Right ventricle myocardium superior (tissue), 1 donor: ENCODE data around the gene IQCB1. TPM values are rescaled to one million over a fixed set of nuclear protein-coding genes. Genes with fewer than 3 reads are reported as not detected.
"Not testable (repeated sequence)": the region's sequence is repeated elsewhere in the genome, so short reads cannot be mapped to it uniquely, and the experiment has no call there.

Experiments
- ATAC-seq: fragments of 200-7000 bp; cut with Tn5 transposase; one replicate; pipeline ENCODE4 v1.9.1; 2020; ENCODE audit warnings: mild to moderate bottlenecking; ENCODE audit not compliant: poor library complexity
- DNase-seq: peaks from one replicate; pipeline ENCODE4 v3.0.0-alpha.2; 2020
- intact Hi-C: fragments of 100-400 bp; cut with DNase I; formaldehyde crosslinking; loops from one replicate; pipeline ENCODE4 v1.11.2; 2022
- long read RNA-seq: library from polyadenylated mRNA; unstranded; transcript quantifications from one replicate; pipeline ENCODE4 v2.0.0, GENCODE V29; 2021
- total RNA-seq: library from RNA; stranded (reverse); fragmentation: NEBNext Ultra II Directional; extraction: Animal tissue kit (Norgen Biotek cat#: 25700); gene quantifications from one replicate; pipeline ENCODE4 v1.2.1, GENCODE V29; 2021
- donor health status: DM: no; HTN: yes; CAD: no; lungs with severe emphysema.

Gene IQCB1
- total RNA-seq = 7.5 TPM
- long read RNA-seq, transcript IQCB1-201 (15 exons, 2,594 nt) = major isoform, 10 of 18 reads
- long read RNA-seq, partial matches to known transcripts = 3 of 18 reads
- long read RNA-seq, other reads (novel, unspliced or antisense) = 5 of 18 reads

DNA sequence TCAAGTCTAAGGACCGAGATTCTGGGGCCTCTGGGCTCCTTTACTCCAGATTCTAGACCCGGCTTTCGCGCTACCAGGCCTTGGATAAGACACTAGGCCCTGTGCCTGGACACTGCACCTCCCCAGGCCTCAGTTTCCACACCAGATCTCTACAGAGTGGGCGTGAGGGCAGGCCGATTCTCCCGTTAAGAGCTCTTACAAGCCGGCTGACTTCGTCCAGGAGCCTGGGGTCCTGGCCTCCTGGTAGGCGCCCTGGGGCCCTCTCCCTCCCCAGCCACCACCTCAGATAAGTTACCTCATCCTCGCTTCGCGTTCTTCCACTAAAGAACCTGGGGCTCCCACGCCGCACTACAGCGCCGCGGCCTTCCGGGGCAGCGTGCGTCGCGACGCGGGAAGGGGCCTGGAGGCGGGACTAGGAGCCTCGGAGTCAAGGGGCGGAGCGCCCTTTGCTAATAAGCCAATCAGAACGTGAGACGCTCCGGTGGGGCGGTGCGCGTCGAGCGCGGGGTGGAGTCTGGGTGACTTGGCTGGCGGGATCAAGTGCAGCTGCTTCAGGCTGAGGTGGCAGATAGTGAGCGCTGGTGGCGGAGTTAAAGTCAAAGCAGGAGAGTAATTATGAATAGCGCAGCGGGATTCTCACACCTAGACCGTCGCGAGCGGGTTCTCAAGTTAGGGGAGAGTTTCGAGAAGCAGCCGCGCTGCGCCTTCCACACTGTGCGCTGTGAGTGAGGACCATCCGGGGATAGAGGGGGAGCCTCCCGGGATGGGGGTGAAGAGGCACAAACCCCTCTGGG is at the start of gene IQCB1, which contains the start of gene EAF2:
Gene IQCB1, minus strand, starts transcription at position 390 of the 794 bp plus-strand sequence. CDS start 6,100 bp downstream, outside the sequence.
Gene EAF2, plus strand, starts transcription at position 539 of the 794 bp plus-strand sequence. Its CDS starts 77 bp downstream, at position 616.
- DNase-seq = peak; percentile 98
- intact Hi-C loops = loop anchor here (2.0 to 10.0 kb wide), 2 partner anchors 46 to 170 kb away; partner anchors contain the start of gene HCLS1
- ATAC-seq = peak; percentile 100

DNA sequence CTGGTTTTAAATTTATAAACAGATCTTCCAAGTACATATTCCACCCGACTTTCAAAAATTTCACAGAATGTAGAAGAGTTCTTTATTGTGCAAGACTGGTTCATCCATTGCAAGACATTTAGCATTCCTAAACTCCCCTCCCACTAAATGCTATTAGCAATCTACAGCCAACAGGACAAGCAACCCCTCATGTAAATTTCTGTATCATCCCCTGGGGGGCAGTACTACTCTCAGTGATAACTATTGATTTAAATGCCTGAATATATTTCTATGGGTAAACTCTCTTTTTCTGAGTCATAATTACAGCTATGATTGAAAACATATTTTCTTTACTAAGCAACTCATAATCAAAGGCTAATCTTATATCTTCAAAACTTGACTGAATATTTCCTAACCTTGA is 48.6 kb upstream of the IQCB1 start:
- ATAC-seq (no peak), DNase-seq (no peak)
- intact Hi-C loops = no loop called here

- DNase-seq = no peak
- intact Hi-C loops = no loop called here
- ATAC-seq = no peak
Measured at GRCh38 chr3:121878411-121878810, 43.6 kb upstream of the IQCB1 start.

DNA sequence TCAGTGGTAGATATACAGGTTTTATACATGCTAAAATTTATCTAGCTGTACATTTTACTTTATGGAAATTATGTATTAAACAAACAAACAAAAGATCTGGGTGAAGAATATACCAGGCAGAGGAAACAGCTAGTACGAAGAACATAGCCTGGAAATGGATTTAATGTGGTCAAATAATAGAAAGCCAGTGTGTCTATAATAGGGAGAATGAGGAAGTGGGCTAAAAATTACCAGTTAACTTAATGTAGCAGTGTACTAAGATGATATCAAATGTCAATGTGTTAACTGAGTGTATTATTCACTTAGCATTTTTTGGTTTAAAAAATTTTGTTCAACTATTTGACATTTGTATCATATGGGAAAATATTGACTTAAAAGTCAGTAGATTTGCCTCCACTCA is 36.6 kb upstream of the IQCB1 start:
- no peak for DNase-seq
- intact Hi-C loops = no loop called here
- ATAC-seq = no peak

- no peak for DNase-seq
- no peak for ATAC-seq
- intact Hi-C loops = no loop called here
Measured at GRCh38 chr3:121870717-121871116, 35.9 kb upstream of the IQCB1 start.

DNA sequence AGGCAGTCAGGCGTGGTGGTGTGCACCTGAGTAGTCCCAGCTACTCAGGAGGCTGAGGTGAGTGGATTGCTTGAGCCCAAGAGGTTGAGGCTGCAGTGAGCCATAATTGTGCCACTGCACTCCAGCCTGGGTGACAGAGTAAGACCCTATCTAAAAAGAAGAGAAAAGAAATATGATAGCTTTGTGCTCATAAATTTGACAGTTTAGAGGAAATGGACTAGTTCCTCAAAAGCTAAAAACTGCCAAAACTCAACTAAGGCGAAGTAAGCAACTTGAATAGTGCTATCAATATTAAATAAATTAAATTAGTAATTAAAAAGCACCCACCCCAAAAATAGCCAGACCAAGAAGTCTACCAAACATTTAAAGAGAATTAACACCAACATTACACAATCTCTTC is 34.9 kb upstream of the IQCB1 start:
- DNase-seq = no peak
- ATAC-seq = no peak
- intact Hi-C loops = no loop called here

DNA sequence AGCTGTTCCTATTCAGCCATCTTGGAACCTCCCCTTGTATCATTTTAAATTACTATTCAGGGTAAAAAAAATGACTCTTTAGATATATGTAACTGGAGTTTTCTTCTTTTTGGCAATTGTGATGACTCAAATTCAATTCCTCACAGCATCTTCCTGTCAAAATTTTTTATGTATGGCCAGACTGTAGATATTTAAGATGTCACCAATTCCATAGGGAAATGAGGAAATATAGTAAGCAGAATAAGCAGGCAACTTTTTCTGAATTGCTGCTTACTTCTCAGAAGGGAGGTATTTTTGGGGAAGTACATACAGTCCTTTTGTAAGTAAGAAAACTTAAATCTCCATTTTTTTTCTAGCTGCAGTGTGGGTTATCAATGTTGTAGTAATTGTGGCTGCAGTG is 28.9 kb upstream of the IQCB1 start:
- ATAC-seq (no peak), DNase-seq (no peak)
- intact Hi-C loops = no loop called here

GRCh38 chr3:121863247-121863646 is 28.4 kb upstream of the IQCB1 start:
- ATAC-seq, intact Hi-C loops, DNase-seq: not testable (repeated sequence)

- ATAC-seq, intact Hi-C loops, DNase-seq: not testable (repeated sequence)
Measured at GRCh38 chr3:121857778-121858177, 22.9 kb upstream of the IQCB1 start.

DNA sequence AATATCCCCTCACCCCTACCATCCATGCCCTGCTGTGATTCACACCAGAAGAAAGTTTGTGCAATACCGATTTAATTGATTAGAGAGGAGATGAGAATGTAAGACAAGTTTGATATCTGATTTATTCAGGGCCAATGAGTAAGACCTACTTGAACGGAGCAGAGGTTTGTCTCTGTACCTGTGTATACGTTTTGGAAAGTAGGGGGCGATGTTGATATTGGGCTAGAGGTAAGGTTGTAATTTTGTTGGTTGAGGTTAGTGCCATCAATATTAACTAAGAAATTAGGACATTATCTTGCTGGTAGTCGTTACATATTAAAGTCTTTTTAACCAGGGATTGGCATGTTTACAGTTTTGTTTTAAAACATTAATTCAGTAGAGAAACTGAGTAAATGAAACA is 20.7 kb upstream of the IQCB1 start:
- intact Hi-C loops = no loop called here
- no peak for DNase-seq
- ATAC-seq = no peak

GRCh38 chr3:121852256-121852655 is 17.4 kb upstream of the IQCB1 start:
- ATAC-seq (no peak), DNase-seq (no peak)
- intact Hi-C loops = no loop called here

GRCh38 chr3:121844892-121845291 is 10.0 kb upstream of the IQCB1 start:
- intact Hi-C loops = no loop called here

GRCh38 chr3:121839962-121840361 is 5.1 kb upstream of the IQCB1 start:
- DNase-seq (no peak), ATAC-seq (no peak)
- intact Hi-C loops = loop anchor here (10.0 kb wide), 1 partner anchor 175 kb away; the partner anchor contains the start of gene HCLS1

More at GRCh38 chr3:121844892-121845291, 10.0 kb upstream of the IQCB1 start:
- no peak for DNase-seq
- ATAC-seq = no peak

- intact Hi-C loops = loop anchor here (10.0 kb wide), 1 partner anchor 172 kb away; the partner anchor contains the start of gene HCLS1
- ATAC-seq (no peak), DNase-seq (no peak)
Measured at GRCh38 chr3:121836481-121836880, 1.6 kb upstream of the IQCB1 start.

DNA sequence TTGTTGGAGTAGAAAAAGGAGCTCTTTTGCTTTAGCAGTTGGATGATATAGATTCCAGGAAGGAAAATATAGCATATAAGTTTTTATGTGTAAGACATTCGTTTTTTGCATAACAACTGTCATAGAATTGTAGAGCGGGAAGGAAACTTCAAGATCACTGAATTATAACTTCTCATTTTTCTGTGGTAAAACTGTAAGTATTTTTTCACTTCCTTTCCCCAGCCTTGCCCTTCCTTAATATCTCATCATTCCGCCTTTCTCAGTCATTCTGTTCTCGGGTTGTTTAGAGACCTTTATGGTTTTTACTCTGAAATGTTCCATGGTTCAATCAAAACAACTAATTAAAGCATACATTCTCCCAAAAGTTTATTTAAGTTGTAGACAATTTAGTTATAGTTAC is 1.2 kb upstream of the IQCB1 start:
- intact Hi-C loops = loop anchor here (10.0 kb wide), 1 partner anchor 171 kb away; the partner anchor contains the start of gene HCLS1
- no peak for DNase-seq
- ATAC-seq = no peak

GRCh38 chr3:121835465-121835801 is 573 bp upstream of the IQCB1 start:
- ATAC-seq (peak; percentile 25), DNase-seq (no peak)
- intact Hi-C loops = loop anchor here (2.0 to 10.0 kb wide), 2 partner anchors 45 to 171 kb away; partner anchors contain the start of gene HCLS1

GRCh38 chr3:121834157-121834670 is 646 bp downstream of the IQCB1 start:
- DNase-seq (no peak), ATAC-seq (peak; percentile 13)
- intact Hi-C loops = loop anchor here (2.0 to 10.0 kb wide), 2 partner anchors 47 to 169 kb away; partner anchors contain the start of gene HCLS1

DNA sequence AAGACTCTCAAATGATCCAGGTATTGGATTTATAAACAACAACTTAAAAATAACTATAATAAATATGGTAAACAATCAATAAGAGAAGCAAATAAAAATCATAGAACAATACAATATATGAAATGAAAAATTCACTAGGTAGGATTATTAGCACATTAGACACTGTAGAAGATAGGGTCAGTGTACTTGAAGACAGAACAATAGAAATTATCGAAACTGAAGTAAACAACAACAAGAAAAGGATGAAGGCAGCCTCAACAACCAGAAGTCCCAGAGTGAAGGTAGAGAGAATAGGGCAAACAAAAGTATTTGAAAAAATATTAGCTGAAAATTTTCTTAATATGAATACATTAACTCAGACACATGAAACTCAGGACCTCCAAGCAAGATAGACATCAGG is 11.9 kb downstream of the IQCB1 start:
- ATAC-seq (no peak), DNase-seq (no peak)
- intact Hi-C loops = no loop called here

- intact Hi-C loops = no loop called here
- ATAC-seq = no peak
Measured at GRCh38 chr3:121821421-121822199, 13.2 kb downstream of the IQCB1 start.

More at GRCh38 chr3:121821421-121822199, 13.2 kb downstream of the IQCB1 start:
- no peak for DNase-seq
